ENCODE results near the gene NGFR.

The NGFR gene

DNA sequence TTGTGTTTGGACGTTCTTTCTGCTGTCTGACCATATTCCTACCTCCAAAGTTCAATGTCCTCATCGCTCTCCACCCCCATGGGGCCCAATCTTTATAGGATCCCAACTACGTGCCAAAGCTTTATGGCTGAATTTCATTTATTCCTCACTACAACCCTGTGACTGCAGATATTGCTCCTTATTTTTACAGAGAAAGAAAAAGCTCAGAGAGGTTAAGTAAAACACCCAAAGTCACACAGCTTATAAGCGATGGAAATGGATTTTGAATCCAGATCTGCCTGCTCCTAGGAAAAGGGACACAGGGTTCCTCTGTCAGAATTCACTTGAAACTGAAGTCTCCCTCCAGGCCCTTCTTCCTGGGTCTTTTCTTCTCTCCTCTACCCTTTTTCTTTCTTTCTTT is 9.3 kb downstream of the NGFR start:
- no peak overlapping the region for H3K9ac ChIP-seq (ENCODE audit: low read length)
- H3F3A ChIP-seq (ENCODE audit: insufficient read depth), result no peaks in the 10 kb centered on the region
- H3K4me2 ChIP-seq (ENCODE audit: low read depth, low read length, poor library complexity, severe bottlenecking), result no peak overlapping the region
- H4K20me1 ChIP-seq (ENCODE audit: low read depth, low read length), result no peaks in the 10 kb centered on the region
- no peak overlapping the region for H3K27ac ChIP-seq (ENCODE audit: low read depth, low read length)
- no peak overlapping the region for H3K4me3 ChIP-seq (ENCODE audit: insufficient read depth, low read length, poor library complexity, severe bottlenecking)
- no peak overlapping the region for H2AFZ ChIP-seq (ENCODE audit: low read depth, low read length, severe bottlenecking)
- H3K9me2 ChIP-seq (replicated peaks; ENCODE audit: insufficient read depth, low read length), result no peaks in the 10 kb centered on the region
- no peaks in the 10 kb centered on the region for H3K79me2 ChIP-seq (ENCODE audit: insufficient read depth, low read length)
- TF ChIP-seq, protein P1, sequence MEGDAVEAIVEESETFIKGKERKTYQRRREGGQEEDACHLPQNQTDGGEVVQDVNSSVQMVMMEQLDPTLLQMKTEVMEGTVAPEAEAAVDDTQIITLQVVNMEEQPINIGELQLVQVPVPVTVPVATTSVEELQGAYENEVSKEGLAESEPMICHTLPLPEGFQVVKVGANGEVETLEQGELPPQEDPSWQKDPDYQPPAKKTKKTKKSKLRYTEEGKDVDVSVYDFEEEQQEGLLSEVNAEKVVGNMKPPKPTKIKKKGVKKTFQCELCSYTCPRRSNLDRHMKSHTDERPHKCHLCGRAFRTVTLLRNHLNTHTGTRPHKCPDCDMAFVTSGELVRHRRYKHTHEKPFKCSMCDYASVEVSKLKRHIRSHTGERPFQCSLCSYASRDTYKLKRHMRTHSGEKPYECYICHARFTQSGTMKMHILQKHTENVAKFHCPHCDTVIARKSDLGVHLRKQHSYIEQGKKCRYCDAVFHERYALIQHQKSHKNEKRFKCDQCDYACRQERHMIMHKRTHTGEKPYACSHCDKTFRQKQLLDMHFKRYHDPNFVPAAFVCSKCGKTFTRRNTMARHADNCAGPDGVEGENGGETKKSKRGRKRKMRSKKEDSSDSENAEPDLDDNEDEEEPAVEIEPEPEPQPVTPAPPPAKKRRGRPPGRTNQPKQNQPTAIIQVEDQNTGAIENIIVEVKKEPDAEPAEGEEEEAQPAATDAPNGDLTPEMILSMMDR (IDR thresholded peaks at IDR 0.05; ENCODE audit: insufficient read depth, low read length, poor library complexity, severe bottlenecking), result no peak
- no peak for TF ChIP-seq EZH2phosphoT487 (conservative IDR thresholded peaks at IDR 0.05; ENCODE audit: low read length)
- no peaks in the 10 kb centered on the region for H3K9me3 ChIP-seq (ENCODE audit: insufficient read depth, low read length)
- H3K27me3 ChIP-seq (ENCODE audit: low read length), result no peaks in the 10 kb centered on the region
- H3K36me3 ChIP-seq (ENCODE audit: low read length), result no peaks in the 10 kb centered on the region

DNA sequence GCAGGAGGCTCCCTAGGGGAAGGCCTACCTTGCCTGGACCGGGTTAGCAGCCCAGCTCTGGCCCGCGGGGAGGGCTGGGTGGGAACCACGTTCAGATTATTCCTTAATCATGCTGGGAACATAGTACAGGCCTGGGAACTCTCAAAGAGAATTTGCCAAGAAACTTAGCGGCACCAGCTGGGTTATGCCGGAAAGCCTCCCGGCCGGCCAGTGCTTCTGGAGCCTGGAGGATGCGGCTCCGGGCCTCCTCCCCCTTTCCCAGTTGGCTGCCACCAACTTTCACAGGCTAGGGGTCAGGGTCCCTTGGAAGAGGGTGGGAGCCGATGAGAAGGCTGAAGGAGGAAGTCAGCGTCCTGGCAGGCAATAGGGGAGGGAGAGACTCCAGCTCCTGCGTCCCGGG is 10.8 kb downstream of the NGFR start:
- no peaks in the 10 kb centered on the region for H3K36me3 ChIP-seq (ENCODE audit: low read length)
- H3F3A ChIP-seq (ENCODE audit: insufficient read depth), result no peaks in the 10 kb centered on the region
- no peak overlapping the region for H3K4me3 ChIP-seq (ENCODE audit: insufficient read depth, low read length, poor library complexity, severe bottlenecking)
- no peaks in the 10 kb centered on the region for H3K9me2 ChIP-seq (replicated peaks; ENCODE audit: insufficient read depth, low read length)
- no peak overlapping the region for H3K4me2 ChIP-seq (ENCODE audit: low read depth, low read length, poor library complexity, severe bottlenecking)
- no peak overlapping the region for H3K9ac ChIP-seq (ENCODE audit: low read length)
- H3K79me2 ChIP-seq (ENCODE audit: insufficient read depth, low read length), result no peaks in the 10 kb centered on the region
- H2AFZ ChIP-seq (ENCODE audit: low read depth, low read length, severe bottlenecking), result no peak overlapping the region
- TF ChIP-seq EZH2phosphoT487 (conservative IDR thresholded peaks at IDR 0.05; ENCODE audit: low read length), result no peak
- TF ChIP-seq, protein P1 (IDR thresholded peaks at IDR 0.05; ENCODE audit: insufficient read depth, low read length, poor library complexity, severe bottlenecking), result no peak
- no peak overlapping the region for H3K27ac ChIP-seq (ENCODE audit: low read depth, low read length)
- no peaks in the 10 kb centered on the region for H4K20me1 ChIP-seq (ENCODE audit: low read depth, low read length)
- H3K9me3 ChIP-seq (ENCODE audit: insufficient read depth, low read length), result no peaks in the 10 kb centered on the region
- H3K27me3 ChIP-seq (ENCODE audit: low read length), result no peaks in the 10 kb centered on the region

DNA sequence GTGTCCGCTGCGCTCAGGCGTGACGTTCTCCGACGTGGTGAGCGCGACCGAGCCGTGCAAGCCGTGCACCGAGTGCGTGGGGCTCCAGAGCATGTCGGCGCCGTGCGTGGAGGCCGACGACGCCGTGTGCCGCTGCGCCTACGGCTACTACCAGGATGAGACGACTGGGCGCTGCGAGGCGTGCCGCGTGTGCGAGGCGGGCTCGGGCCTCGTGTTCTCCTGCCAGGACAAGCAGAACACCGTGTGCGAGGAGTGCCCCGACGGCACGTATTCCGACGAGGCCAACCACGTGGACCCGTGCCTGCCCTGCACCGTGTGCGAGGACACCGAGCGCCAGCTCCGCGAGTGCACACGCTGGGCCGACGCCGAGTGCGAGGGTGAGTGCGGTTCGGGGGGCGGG is 11.2 kb downstream of the NGFR start:
- Histone ChIP-seq H3K4me3 (ENCODE audit: insufficient read depth, low read length, poor library complexity, severe bottlenecking) (no peak overlapping the region), H3K9ac (ENCODE audit: low read length) (no peak overlapping the region), H3K36me3 (ENCODE audit: low read length) (no peaks in the 10 kb centered on the region), H3K4me2 (ENCODE audit: low read depth, low read length, poor library complexity, severe bottlenecking) (no peak overlapping the region), H2AFZ (ENCODE audit: low read depth, low read length, severe bottlenecking) (no peak overlapping the region), H3F3A (ENCODE audit: insufficient read depth) (no peaks in the 10 kb centered on the region), H3K27ac (ENCODE audit: low read depth, low read length) (no peak overlapping the region), H3K79me2 (ENCODE audit: insufficient read depth, low read length) (no peaks in the 10 kb centered on the region), H4K20me1 (ENCODE audit: low read depth, low read length) (no peaks in the 10 kb centered on the region), H3K27me3 (ENCODE audit: low read length) (no peaks in the 10 kb centered on the region), H3K9me3 (ENCODE audit: insufficient read depth, low read length) (no peaks in the 10 kb centered on the region), H3K9me2 (replicated peaks; ENCODE audit: insufficient read depth, low read length) (no peaks in the 10 kb centered on the region)
- TF ChIP-seq, protein P1 (IDR thresholded peaks at IDR 0.05; ENCODE audit: insufficient read depth, low read length, poor library complexity, severe bottlenecking), result no peak
- no peak for TF ChIP-seq EZH2phosphoT487 (conservative IDR thresholded peaks at IDR 0.05; ENCODE audit: low read length)
